GM18951 (cell line): ENCODE data around the gene PDE4D.
"Not testable (repeated sequence)": the region's sequence is repeated elsewhere in the genome, so short reads cannot be mapped to it uniquely, and the experiment has no call there.

ENCODE experiments used
- POLR2A ChIP-seq: IDR thresholded peaks from 4 replicates; pipeline ENCODE4 v1.6.1; 2011; ENCODE audit warnings: mild to moderate bottlenecking; ENCODE audit not compliant: insufficient read length, insufficient read depth; ENCODE audit errors: extremely low read depth
- in situ Hi-C: fragments of 300-500 bp; cut with MboI; formaldehyde crosslinking; loops from one replicate; pipeline ENCODE4 v1.12.0; 2022; ENCODE audit warnings: low sequenced_read_pairs, mixed read lengths, inconsistent platforms; ENCODE audit not compliant: unreplicated experiment

PDE4D gene

GRCh38 chr5:59003124-59003523, 890.4 kb downstream of the PDE4D start:
- in situ Hi-C loops, result loop anchor here (25.0 kb wide), 1 partner anchor 116 kb away; no protein-coding TSS in a partner anchor

DNA sequence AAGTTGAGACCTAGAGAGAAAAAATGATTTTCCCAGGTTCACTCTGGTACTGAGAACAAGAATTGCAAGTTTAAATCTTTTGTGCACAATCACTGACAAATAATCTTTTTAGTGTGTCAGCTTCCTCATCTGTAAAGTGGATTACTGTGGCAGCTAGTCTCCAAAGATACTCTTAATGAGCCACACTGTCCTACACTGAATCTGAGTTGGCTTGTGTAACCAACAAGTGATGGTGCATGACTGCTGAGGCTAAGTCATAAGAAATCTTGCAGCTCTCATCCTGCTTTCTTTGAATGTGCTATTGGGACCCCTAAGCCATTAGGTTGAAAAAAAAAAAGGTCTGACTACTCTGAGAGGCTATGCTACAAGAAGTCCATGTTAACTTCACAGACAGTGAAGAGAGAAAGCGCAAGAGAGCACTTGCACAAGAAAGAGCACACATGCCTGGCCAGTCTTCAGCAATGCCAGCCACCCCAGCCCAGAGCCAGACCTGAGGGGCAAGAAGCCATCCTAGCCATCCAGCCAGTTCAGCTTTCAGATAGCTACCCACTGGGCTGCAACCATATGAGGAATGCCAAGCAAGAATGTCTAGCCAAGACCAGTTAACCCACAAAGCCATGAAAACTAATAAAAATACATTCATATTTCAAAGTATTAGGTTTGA, 891.2 kb downstream of the PDE4D start:
- in situ Hi-C loops, result loop anchor here (25.0 kb wide), 1 partner anchor 115 kb away; no protein-coding TSS in a partner anchor
- no peak for TF ChIP-seq POLR2A

More at GRCh38 chr5:59003124-59003523, 890.4 kb downstream of the PDE4D start:
- TF ChIP-seq POLR2A, result no peak

DNA sequence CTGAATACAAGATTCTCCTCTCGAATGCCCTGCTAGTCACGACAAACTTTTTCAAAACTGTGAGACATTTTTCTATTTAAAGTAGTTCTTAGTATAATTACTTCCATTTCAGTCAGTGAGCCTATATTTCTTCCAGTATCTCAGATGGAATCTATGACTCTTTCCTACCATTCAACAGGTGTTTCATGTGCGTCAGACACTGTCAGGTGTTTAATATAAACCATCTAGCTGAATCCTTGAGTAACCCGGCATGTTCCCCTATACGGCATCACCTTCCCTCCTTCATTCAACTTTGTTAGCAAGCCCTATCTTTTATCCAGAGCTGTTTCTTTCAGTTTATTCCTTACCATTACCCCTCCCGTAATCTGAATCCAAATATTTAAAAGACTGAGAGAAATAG, 891.8 kb downstream of the PDE4D start:
- TF ChIP-seq POLR2A, result no peak
- in situ Hi-C loops, result loop anchor here (25.0 kb wide), 1 partner anchor 114 kb away; no protein-coding TSS in a partner anchor

- in situ Hi-C loops, result loop anchor here (25.0 kb wide), 1 partner anchor 114 kb away; no protein-coding TSS in a partner anchor
- no peak for TF ChIP-seq POLR2A
Measured at GRCh38 chr5:59001154-59001553, 892.4 kb downstream of the PDE4D start.

GRCh38 chr5:59000211-59000610, 893.3 kb downstream of the PDE4D start:
- in situ Hi-C loops, result loop anchor here (25.0 kb wide), 1 partner anchor 113 kb away; no protein-coding TSS in a partner anchor
- no peak for TF ChIP-seq POLR2A

GRCh38 chr5:58999804-59000203, 893.7 kb downstream of the PDE4D start:
- in situ Hi-C loops, result loop anchor here (25.0 kb wide), 1 partner anchor 113 kb away; no protein-coding TSS in a partner anchor
- no peak for TF ChIP-seq POLR2A

GRCh38 chr5:58998544-58998943, 895.0 kb downstream of the PDE4D start:
- in situ Hi-C loops, result no loop called here
- TF ChIP-seq POLR2A, result no peak

DNA sequence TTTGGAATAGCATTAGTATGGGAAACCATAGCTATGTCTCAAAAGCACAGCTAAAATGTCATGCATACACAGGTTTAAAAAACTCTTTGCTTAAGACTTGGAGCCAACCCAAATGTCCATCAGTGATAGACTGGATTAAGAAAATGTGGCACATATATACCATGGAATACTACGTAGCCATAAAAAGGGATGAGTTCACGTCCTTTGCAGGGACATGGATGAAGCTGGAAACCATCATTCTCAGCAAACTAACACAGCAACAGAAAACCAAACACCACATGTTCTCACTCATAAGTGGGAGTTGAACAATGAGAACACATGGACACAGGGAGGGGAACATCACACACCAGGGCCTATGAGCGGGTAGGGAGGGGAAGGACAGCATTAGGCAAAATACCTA, 897.7 kb downstream of the PDE4D start:
- in situ Hi-C loops, result not testable (repeated sequence)

GRCh38 chr5:58993461-58993860, 900.1 kb downstream of the PDE4D start:
- in situ Hi-C loops, result no loop called here
- no peak for TF ChIP-seq POLR2A

- in situ Hi-C loops, result no loop called here
- TF ChIP-seq POLR2A, result no peak
Measured at GRCh38 chr5:58988938-58989337, 904.6 kb downstream of the PDE4D start.

DNA sequence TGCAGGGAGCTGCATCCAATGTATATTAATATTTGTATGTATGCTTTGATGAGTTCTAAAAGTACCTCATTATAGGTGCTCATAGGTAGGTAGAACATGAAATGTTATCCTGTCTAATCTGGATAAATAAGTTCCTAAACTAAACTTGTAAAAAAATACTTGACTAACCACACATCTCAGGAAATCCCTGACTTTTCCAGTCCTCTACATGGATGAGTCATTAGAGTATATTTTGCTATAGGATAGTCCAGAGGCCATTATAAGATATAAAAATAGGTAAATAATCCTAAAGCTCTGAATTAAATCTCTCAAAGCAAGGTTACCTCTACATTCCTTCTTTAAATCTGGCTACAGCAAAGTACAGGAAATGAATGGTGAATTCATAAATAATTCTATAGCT, 906.3 kb downstream of the PDE4D start:
- in situ Hi-C loops, result no loop called here
- no peak for TF ChIP-seq POLR2A

- in situ Hi-C loops, result no loop called here
- TF ChIP-seq POLR2A, result no peak
Measured at GRCh38 chr5:58986281-58986680, 907.2 kb downstream of the PDE4D start.

GRCh38 chr5:58985759-58986158, 907.8 kb downstream of the PDE4D start:
- TF ChIP-seq POLR2A, result no peak
- in situ Hi-C loops, result no loop called here

DNA sequence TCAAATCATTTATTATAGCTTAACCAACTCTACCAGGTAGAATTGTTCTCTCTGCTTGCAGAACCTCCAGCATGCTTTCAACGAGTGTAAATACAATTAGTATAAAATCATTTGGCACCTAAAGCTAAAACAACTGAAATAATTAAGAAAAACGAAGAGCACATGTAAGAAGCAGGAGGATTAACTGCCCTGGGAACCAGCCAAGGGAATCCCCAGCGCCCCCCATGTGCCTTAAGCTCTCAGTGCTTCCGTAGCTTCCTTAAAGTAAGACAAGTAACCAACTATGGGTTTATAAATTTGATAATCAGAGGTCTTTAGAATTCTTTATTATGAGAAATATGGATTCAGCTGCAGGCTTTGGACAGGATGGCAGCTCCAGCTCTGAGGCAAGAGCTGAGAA, 908.2 kb downstream of the PDE4D start:
- in situ Hi-C loops, result no loop called here
- TF ChIP-seq POLR2A, result no peak
